Endothelial cell of umbilical vein (primary cell): ENCODE results near the gene STK10. TPM values are rescaled to one million over a fixed set of nuclear protein-coding genes. Genes with fewer than 3 reads are reported as not detected.

Experiments used
- BruUV-seq: library from RNA; stranded (reverse); fragments of 400-500 nt; replicated peaks from 2 replicates; lab custom pipeline; 2021; lab: Mats Ljungman, UMichigan
- CTCF ChIA-PET: fragments of 300-600, 350-600 bp; sonication (Branson Sonifier 250); formaldehyde crosslinking; loops from one replicate; lab custom pipeline; 2021; ENCODE audit warnings: antibody characterized with exemption, inconsistent platforms; lab: Charles Lee
- POLR2A ChIA-PET: fragments of 300-600, 350-600 bp; sonication (Branson Sonifier 250); formaldehyde crosslinking; loops from one replicate; lab custom pipeline; 2021; ENCODE audit warnings: antibody characterized with exemption, inconsistent platforms; lab: Charles Lee
- DNase-seq: peaks from one replicate; pipeline ENCODE4 v3.0.0-alpha.2; 2011; ENCODE audit warnings: low read depth, low spot score
- FAIRE-seq: peaks from 2 replicates; lab custom pipeline; 2011; peaks lifted over from hg19 to GRCh38; lab: Jason Lieb, UNC
- H2AFZ ChIP-seq: 2 replicates; pipeline ENCODE4 v1.6.0; 2012; ENCODE audit warnings: low read depth, low read length, control low read depth, inconsistent platforms
- H3K27ac ChIP-seq: 2 replicates; pipeline ENCODE4 v1.5.1; 2011; ENCODE audit warnings: low read depth, mild to moderate bottlenecking, control low read depth, low read length, moderate library complexity; ENCODE audit not compliant: insufficient read depth
- H3K27me3 ChIP-seq, 2 experiments: 2 replicates each; pipeline versions ENCODE4 v1.6.0 to v1.6.1; 2011; ENCODE audit warnings: low read length in 2 of 2, mixed read lengths in 1 of 2; ENCODE audit not compliant: control insufficient read depth in 2 of 2, insufficient read depth in 2 of 2
- H3K36me3 ChIP-seq, 2 experiments: 2 replicates in 1 of 2; 3 replicates in 1 of 2; pipeline ENCODE4 v1.5.1; 2011; ENCODE audit warnings: low read length in 2 of 2, mild to moderate bottlenecking in 1 of 2, moderate library complexity in 1 of 2; ENCODE audit not compliant: control insufficient read depth in 2 of 2, insufficient read depth in 2 of 2; ENCODE audit errors: extremely low read depth in 1 of 2
- H3K4me1 ChIP-seq: 3 replicates; pipeline ENCODE4 v1.5.1; 2011; ENCODE audit warnings: mild to moderate bottlenecking, low read length; ENCODE audit not compliant: control insufficient read depth, insufficient read depth; ENCODE audit errors: extremely low read depth
- H3K4me2 ChIP-seq: 2 replicates; pipeline ENCODE4 v1.6.1; 2011; ENCODE audit warnings: low read length, control low read depth, mixed read lengths; ENCODE audit not compliant: insufficient read depth
- H3K4me3 ChIP-seq, 3 experiments: fragments of 200-600 bp in 1 of 3; sonication (generic), shearing (Covaris generic) in 1 of 3; replicated peaks in 1 of 3; 2 replicates each; pipeline ENCODE4 v1.5.1; 2011 to 2016; ENCODE audit warnings: control low read depth in 3 of 3, low read length in 3 of 3, mild to moderate bottlenecking in 2 of 3, inconsistent platforms in 1 of 3, low read depth in 1 of 3, moderate library complexity in 1 of 3; ENCODE audit not compliant: insufficient read depth in 1 of 3
- H3K79me2 ChIP-seq: 2 replicates; pipeline ENCODE4 v1.6.0; 2012; ENCODE audit warnings: low read length, inconsistent platforms; ENCODE audit not compliant: control insufficient read depth, insufficient read depth
- H3K9ac ChIP-seq: replicated peaks from 2 replicates; pipeline ENCODE3; 2011; ENCODE audit warnings: low read length, control low read depth; ENCODE audit not compliant: insufficient read depth; ENCODE audit errors: extremely low read depth
- H3K9me1 ChIP-seq: replicated peaks from 3 replicates; pipeline ENCODE4 v1.6.0; 2011; ENCODE audit warnings: mild to moderate bottlenecking, low read length; ENCODE audit not compliant: control insufficient read depth, insufficient read depth; ENCODE audit errors: extremely low read depth
- H3K9me3 ChIP-seq: replicated peaks from 2 replicates; pipeline ENCODE4 v1.5.1; 2012; ENCODE audit warnings: low read length, inconsistent platforms; ENCODE audit not compliant: control insufficient read depth, insufficient read depth
- H4K20me1 ChIP-seq: replicated peaks from 2 replicates; pipeline ENCODE3; 2011; ENCODE audit warnings: mild to moderate bottlenecking, low read length; ENCODE audit not compliant: control insufficient read depth, insufficient read depth; ENCODE audit errors: extremely low read depth
- CTCF ChIP-seq, 2 donors: IDR thresholded peaks; 1 replicate in 1 of 2; 2 replicates in 1 of 2; pipeline ENCODE4 v1.5.1; 2011; ENCODE audit warnings: low read length in 2 of 2, mild to moderate bottlenecking in 2 of 2, moderate library complexity in 2 of 2, control low read depth in 1 of 2, inconsistent platforms in 1 of 2, low read depth in 1 of 2; ENCODE audit not compliant: insufficient read depth in 1 of 2; ENCODE audit errors: extremely low read depth in 1 of 2
- EZH2 ChIP-seq: IDR thresholded peaks from 2 replicates; pipeline ENCODE4 v1.6.1; 2012; ENCODE audit warnings: borderline replicate concordance, low read depth, mild to moderate bottlenecking, moderate library complexity, low read length, inconsistent platforms; ENCODE audit not compliant: severe bottlenecking
- FOS ChIP-seq: IDR thresholded peaks from 2 replicates; pipeline ENCODE4 v1.6.1; 2011; ENCODE audit warnings: mild to moderate bottlenecking, low read length, moderate library complexity, borderline replicate concordance; ENCODE audit not compliant: insufficient read depth
- MYC ChIP-seq: IDR thresholded peaks from one replicate; pipeline ENCODE4 v1.6.1; 2011; ENCODE audit warnings: mild to moderate bottlenecking, low read depth, low read length
- POLR2A ChIP-seq: IDR thresholded peaks from 2 replicates; pipeline ENCODE4 v1.6.1; 2012; ENCODE audit warnings: low read depth, mild to moderate bottlenecking, control low read depth, low read length
- dilution Hi-C: fragments of 300-500 bp; cut with MboI; formaldehyde crosslinking; loops from one replicate; pipeline ENCODE4 v1.15.0; 2019; ENCODE audit warnings: low sequenced_read_pairs; ENCODE audit not compliant: extremely low pct_ligation_motif_present
- intact Hi-C: fragments of 100-400 bp; cut with micrococcal nuclease; formaldehyde crosslinking; loops from one replicate; pipeline ENCODE4 v1.10.0; 2022
- polyA plus RNA-seq, 4 experiments: library from polyadenylated mRNA; depleted of rRNA in 3 of 4; stranded (reverse) in 3 of 4; unstranded in 1 of 4; fragments of >200 nt; gene quantifications; 2 replicates each; pipeline versions ENCODE4 v1.2.1 to v1.2.3, GENCODE V29; 2011 to 2012; ENCODE audit warnings: missing spikeins in 1 of 4
- total RNA-seq: library from RNA; stranded (reverse); gene quantifications from 2 replicates; pipeline ENCODE4 v1.2.3, GENCODE V29; 2021

The STK10 gene
- total and polyA plus RNA-seq, 2 donors (not counting 3 experiments of a cell fraction or from before 2014, with no cell fraction given) = 16.9 to 47.2 TPM

- H3K79me2 ChIP-seq = no peaks in the 10 kb centered on the region
- dilution Hi-C loops = no loop called here
- no peaks in the 10 kb centered on the region for H3K27me3 ChIP-seq
- no peaks in the 10 kb centered on the region for H3K4me1 ChIP-seq
- H4K20me1 ChIP-seq = no peaks in the 10 kb centered on the region
- TF ChIP-seq CTCF (IDR thresholded peaks at IDR 0.05; ENCODE audit: extremely low read depth in 1 of 2, insufficient read depth in 1 of 2, low read depth in 1 of 2, low read length in 2 of 2) (no peak), EZH2 (no peak)
- H3K9ac ChIP-seq = no peak overlapping the region
- H3K9me3 ChIP-seq = no peaks in the 10 kb centered on the region
- ChIA-PET POLR2A (no interaction called here), CTCF (interaction anchor here (2.0 kb wide), 1 partner anchor 70 kb away, joined by 7 read pairs; the partner anchor contains the start of gene STK10)
- no peak overlapping the region for H3K4me2 ChIP-seq
- no TSS peak for BruUV-seq
- DNase-seq (no peak), FAIRE-seq (no peak)
- H3K4me3 ChIP-seq = no peak overlapping the region
- no peaks in the 10 kb centered on the region for H3K9me1 ChIP-seq
- H2AFZ ChIP-seq = no peak overlapping the region
- H3K36me3 ChIP-seq = no peaks in the 10 kb centered on the region
- no peak overlapping the region for H3K27ac ChIP-seq
- intact Hi-C loops = no loop called here
These were observed 69.1 kb downstream of the STK10 start for GRCh38 chr5:172118891-172119290.

GRCh38 chr5:172117977-172118701 is 69.9 kb downstream of the STK10 start:
- no peaks in the 10 kb centered on the region for H3K4me1 ChIP-seq
- H3K4me2 ChIP-seq = no peak overlapping the region
- no peaks in the 10 kb centered on the region for H3K36me3 ChIP-seq
- BruUV-seq = no TSS peak
- H3K27me3 ChIP-seq = no peaks in the 10 kb centered on the region
- H3K27ac ChIP-seq = no peak overlapping the region
- TF ChIP-seq FOS (no peak), MYC (no peak), POLR2A (no peak)
- CTCF ChIA-PET = interaction anchor here (2.0 kb wide), 1 partner anchor 70 kb away, joined by 7 read pairs; the partner anchor contains the start of gene STK10
- no peak overlapping the region for H3K4me3 ChIP-seq
- POLR2A ChIA-PET = no interaction called here
- H2AFZ ChIP-seq = no peak overlapping the region
- no peaks in the 10 kb centered on the region for H3K79me2 ChIP-seq
- no peaks in the 10 kb centered on the region for H4K20me1 ChIP-seq
- DNase-seq = no peak
- dilution Hi-C loops = no loop called here
- no peaks in the 10 kb centered on the region for H3K9me3 ChIP-seq
- no peak overlapping the region for H3K9ac ChIP-seq
- no peaks in the 10 kb centered on the region for H3K9me1 ChIP-seq
- FAIRE-seq = no peak
- intact Hi-C loops = no loop called here
